GM19240 (cell line): ENCODE measurements around the gene BRD7.

Experiments used
- DNase-seq: peaks from one replicate; pipeline ENCODE4 v3.0.0; 2011; ENCODE audit warnings: low spot score; ENCODE audit not compliant: insufficient read length

The BRD7 gene

GRCh38 chr16:50322333-50322732 is 46.5 kb downstream of the BRD7 start:
- no peak for DNase-seq

GRCh38 chr16:50320310-50320709 is 48.5 kb downstream of the BRD7 start:
- no peak for DNase-seq

- no peak for DNase-seq
Observed at GRCh38 chr16:50318796-50319578, 49.8 kb downstream of the BRD7 start.

- DNase-seq = no peak
Observed at GRCh38 chr16:50316848-50317630, 51.7 kb downstream of the BRD7 start.

- DNase-seq = no peak
Observed at GRCh38 chr16:50316102-50316847, 52.5 kb downstream of the BRD7 start.

GRCh38 chr16:50315346-50315997 is 53.3 kb downstream of the BRD7 start:
- DNase-seq = no peak

GRCh38 chr16:50314665-50315064 is 54.1 kb downstream of the BRD7 start:
- no peak for DNase-seq

- DNase-seq = no peak
Observed at GRCh38 chr16:50313596-50314478, 55.0 kb downstream of the BRD7 start.

- no peak for DNase-seq
Observed at GRCh38 chr16:50311891-50312501, 56.8 kb downstream of the BRD7 start.

- DNase-seq = no peak
Observed at GRCh38 chr16:50311134-50311528, 57.7 kb downstream of the BRD7 start.

- DNase-seq = no peak
Observed at GRCh38 chr16:50310308-50311133, 58.3 kb downstream of the BRD7 start.

- no peak for DNase-seq
Observed at GRCh38 chr16:50309527-50310307, 59.1 kb downstream of the BRD7 start.

GRCh38 chr16:50309156-50309526 is 59.6 kb downstream of the BRD7 start:
- DNase-seq = no peak

GRCh38 chr16:50308237-50308965 is 60.4 kb downstream of the BRD7 start:
- no peak for DNase-seq

GRCh38 chr16:50306287-50306686 is 62.5 kb downstream of the BRD7 start:
- DNase-seq = no peak

- DNase-seq = no peak
Observed at GRCh38 chr16:50305441-50306061, 63.2 kb downstream of the BRD7 start.
